GM10266 (cell line): ENCODE data around the gene ATP8B3.

ENCODE experiments used
- DNase-seq: peaks from one replicate; pipeline ENCODE4 v3.0.0; 2012; ENCODE audit errors: extremely low spot score
- CTCF ChIP-seq: IDR thresholded peaks from 2 replicates; pipeline ENCODE4 v1.5.1; 2012; ENCODE audit warnings: mild to moderate bottlenecking, low read depth; ENCODE audit not compliant: control insufficient read depth, insufficient read depth; ENCODE audit errors: missing control alignments

Gene ATP8B3

DNA sequence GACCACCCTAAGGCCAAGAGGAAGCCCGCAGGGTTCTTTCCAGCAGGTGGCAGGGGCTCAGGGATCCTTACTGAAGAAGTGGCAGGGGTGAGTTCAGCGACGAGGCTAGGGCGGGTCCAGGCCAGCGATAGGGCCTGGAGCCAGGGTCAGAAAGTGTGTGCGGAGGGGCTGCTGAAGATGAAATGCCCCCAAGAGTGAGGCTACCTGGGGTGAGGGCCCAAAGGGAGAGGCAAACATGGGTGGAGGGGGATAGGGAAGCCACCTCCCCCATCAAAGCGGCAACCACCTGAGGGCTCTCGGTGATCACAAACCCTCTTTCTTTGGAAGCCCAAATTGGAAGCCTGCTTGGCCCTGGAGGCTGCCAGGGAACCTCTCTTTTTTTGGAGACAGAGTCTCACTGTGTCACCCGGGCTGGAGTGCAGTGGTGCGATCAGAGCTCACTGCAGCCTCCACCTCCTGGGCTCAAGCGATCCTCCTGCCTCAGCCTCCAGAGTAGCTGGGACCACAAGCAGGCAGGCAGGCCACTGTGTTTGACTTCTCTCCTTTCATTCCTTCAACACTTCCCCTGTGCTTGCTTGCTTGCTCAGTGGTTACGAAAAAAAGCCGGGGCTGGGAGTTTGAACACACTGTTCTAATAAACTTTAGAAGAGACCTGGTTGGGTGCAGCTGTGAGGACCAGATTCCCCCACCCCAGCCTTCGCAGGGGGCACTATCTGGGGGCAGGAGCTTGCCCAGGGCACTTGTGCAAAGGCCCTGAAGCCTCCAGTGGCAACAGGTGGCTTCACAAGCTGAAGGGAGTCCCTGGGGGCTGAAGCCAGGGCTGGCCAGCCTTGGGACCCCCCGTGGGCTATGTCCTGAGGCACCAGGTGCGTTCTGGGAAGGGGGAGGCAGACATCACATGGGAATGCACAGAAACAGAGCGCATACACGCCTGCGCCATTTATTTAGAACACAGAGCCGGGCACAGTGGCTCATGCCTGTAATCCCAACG, 1.4 kb upstream of the ATP8B3 start:
- no peak for DNase-seq
- no peak for TF ChIP-seq CTCF

GRCh38 chr19:1812426-1813191, 533 bp upstream of the ATP8B3 start:
- peak; percentile 77 for TF ChIP-seq CTCF
- DNase-seq = peak; percentile 97

- DNase-seq = no peak
Observed at GRCh38 chr19:1811472-1811894, 593 bp downstream of the ATP8B3 start.

GRCh38 chr19:1810439-1811160, 1.5 kb downstream of the ATP8B3 start:
- no peak for TF ChIP-seq CTCF
- no peak for DNase-seq

More at GRCh38 chr19:1811472-1811894, 593 bp downstream of the ATP8B3 start:
- TF ChIP-seq CTCF = no peak

- TF ChIP-seq CTCF = no peak
- no peak for DNase-seq
Observed at GRCh38 chr19:1809678-1810077, 2.4 kb downstream of the ATP8B3 start.

DNA sequence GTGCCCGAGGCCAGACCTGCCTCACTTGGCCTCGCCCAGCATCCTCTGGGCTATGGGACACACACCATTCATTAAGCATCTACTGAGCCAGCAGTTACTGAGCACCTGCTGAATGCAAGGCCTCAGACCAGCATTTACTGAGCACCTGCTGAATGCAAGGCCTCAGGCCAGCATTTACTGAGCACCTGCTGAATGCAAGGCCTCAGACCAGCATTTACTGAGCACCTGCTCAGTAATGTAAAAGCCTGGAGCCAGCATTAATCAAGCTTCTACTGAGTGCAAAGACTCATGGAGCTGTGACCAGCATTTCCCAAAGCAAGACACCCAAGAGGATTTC, 3.7 kb downstream of the ATP8B3 start:
- TF ChIP-seq CTCF = no peak
- no peak for DNase-seq
